Measurements from ENCODE around the gene CRIM1.

The CRIM1 gene

DNA sequence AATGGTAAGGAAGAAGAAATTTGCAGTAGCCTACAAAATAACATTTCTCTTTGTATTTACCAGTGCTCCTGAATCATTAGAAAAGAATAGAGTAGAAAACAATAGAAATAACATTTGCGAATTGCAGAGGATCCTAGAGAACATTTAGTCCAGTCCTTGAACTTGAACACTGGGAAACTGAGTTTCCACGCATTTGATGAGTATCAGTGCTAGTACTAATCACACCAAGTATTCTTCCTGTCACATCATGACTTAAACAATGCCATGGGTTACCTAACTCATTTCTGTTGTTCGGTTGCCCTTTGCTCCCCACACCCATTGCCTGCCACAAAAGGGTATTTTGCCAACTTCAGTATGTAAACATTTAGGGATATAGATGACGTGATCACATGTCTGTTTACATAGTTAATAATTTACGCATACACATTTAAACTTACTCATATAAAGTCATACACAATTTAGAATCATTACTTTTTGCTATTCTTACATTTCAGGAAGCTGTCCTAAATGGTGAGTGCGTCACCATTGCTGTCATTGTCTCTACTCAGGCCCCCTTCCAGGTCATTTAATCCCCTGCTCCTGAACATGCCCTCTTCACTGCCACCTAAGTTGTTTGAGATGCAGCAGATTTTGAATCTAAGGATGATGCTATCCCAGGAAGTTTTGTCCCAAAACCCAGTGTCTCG lies 42.3 kb downstream of the CRIM1 start:
- DNase-seq = no peak

DNA sequence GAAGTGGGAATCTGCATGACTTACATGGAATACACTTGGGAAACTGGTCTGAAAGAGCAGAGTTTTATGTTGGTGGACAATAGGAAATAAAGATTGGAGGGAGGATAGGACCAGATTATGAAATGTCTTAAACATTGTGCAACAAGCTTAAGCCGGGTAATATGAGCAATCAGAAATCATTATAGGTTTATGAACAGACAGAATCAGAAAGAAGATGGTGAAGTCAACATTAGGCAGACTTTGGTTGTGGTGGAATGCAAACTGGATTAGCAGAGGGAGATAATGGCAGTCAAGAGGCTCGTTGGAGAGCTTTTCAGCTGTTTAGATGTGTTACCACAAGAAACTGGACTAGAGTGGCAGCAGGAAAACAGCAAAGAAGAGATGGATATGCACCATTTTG lies 43.5 kb downstream of the CRIM1 start:
- DNase-seq = no peak

DNA sequence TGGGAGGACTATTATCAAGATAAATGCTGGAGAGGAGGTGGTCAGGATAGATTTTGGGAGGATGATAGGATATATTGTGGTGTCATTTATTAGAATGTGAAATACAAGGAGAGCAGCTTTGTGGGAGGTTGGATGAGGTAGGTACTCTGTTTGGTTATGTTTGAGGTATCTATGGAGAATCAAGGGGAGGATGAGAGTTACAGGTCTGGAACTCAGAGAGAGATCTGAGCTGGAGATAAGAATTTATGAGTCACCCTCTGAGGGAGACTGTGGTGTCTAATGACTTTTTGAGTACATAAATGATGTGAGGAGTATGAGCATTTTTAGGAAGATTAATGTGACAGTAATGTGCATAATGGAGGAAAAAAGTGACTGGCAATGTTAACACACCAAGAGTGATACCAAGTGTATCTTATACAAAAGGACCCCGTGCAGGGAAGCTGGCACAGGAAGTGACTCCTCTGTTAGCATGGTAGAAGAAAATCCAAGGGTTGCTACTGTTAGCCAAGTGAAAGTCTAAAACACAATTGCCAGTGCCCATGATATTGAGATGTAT lies 48.2 kb downstream of the CRIM1 start:
- no peak for DNase-seq

DNA sequence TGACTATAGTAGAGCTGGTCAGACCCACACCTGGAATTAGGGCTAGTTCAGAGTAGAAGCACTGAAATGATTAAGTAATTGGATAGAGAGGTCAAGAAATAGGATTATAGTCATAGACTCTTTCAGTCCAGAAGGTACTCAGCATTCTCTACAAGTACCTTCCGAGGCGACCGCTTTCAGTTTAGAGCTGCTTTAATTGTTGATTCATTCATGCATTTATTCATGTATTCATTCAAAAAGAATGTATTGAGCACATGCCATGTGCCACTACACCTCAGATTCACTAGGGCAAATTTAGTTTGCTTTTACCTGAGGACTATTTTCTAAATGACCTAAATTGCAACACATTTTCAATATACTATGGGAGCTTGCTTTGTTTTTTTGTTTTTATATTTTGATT lies 48.7 kb downstream of the CRIM1 start:
- no peak for DNase-seq

DNA sequence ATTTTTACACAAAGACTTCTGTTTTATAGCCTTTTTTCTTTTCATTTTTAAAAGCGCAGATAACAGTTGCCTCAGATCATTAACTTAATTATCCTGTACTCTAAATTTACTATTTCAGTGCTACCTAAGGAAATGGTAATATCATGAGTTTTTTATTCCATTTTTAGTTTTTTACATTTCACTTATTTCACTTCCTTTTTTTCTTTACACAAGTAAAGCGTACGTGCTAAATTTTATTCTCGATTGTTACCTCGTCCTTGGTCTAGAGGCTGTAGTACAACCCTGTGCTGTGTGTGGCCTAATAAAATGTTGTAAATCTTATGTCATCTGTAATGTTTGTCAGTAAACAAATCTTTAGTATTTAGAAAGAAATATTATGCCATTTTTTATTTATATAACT lies 49.2 kb downstream of the CRIM1 start:
- DNase-seq = no peak

DNA sequence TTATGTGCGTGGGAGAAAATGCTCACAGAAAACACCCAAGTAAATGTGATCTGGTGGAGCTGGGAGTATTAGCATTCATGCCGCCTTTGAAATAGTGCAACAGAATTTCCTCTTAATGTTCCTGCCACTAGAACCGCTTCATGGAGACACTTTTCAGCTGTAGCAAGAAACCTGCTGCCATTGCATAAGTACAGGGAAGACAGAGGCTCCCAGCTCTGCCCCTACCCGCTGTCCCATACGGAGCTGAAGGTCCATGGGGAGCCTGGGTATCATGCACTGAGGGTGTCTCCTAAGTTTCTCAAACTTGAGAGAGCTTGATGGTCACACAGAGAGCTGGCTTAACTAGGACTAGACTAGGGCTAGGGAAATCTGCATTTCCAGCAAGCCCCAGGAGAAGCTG lies 49.6 kb downstream of the CRIM1 start:
- no peak for DNase-seq

DNA sequence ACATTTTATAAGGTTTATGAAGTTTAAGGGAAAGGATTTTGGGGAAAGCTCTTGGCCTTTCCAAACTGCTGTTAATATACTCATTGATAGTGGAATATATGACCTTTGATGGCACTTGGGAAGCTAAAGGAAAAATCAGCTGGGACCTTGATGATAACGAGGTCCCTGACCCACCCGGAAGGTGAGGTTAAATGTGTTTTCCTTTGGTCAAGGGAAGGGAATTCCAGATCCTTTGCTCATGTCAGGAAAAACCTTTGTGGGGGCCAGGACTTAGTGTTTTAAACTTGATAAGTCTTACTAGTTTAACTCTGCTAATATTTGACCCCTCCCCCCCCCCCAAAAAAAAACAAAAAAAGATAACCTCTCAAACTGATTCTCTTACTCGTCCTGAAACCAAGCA lies 50.7 kb downstream of the CRIM1 start:
- DNase-seq = no peak

DNA sequence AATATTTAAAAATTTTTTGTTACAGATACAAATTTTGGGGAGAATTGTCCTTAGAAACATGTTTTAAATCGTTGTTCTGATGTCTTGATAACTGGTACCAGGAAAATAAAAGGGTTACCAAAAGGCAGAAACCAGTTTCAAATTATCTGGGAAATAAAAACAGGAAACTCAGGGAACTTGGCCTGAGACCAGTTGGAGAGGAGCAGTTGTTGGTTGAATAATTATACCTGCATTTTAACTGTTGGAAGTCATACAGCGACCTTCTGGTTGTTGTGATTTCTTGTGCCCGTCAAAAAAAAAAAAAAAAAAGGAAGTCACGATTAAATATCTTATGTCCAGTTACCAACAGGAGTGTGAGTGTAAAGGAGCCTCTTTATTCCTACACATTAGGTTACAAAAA lies 51.8 kb downstream of the CRIM1 start:
- no peak for DNase-seq

DNA sequence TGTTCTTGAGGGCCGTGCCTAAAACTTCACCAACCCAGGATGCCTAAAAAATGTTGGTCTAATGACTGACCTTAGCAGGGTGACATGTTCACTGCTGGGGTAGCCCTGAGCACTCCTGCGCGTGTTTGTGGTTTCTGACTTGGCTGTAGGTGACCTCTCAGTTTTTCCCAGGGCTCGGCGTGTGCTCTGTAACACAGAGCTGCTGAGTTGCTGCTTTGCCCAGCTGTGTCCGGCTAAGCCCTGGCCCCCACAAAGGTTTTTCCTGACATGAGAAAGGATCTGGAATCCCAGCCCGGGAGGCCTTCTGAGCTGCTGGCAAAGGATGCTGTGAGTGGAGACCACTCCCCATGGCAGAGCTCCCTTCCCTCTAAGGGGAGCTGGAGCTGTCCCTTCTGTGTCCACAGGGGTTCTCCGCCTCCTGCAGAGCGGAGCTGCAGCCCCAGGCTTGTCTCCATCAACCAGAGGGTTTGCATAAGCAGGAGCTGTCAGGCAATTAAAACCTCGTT lies 52.7 kb downstream of the CRIM1 start:
- DNase-seq = no peak

DNA sequence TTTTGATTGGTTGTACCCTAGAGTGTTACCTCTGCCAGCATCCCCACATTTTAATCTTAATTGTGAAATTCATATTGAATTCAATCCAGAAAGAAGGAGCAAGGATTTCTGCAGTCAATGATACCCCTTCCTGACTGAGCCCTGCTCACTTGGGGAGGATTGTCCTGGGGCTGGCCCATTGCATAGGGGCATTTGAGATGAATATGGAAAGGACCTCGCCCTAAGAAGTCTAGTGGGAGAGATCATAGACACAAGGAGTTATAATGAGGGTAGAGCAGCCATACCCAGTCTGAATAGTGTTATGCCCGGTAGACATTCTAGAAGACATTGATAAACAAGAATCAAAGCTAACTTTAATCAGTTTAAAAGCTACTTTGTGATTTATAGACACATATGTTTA lies 53.8 kb downstream of the CRIM1 start:
- no peak for DNase-seq

DNA sequence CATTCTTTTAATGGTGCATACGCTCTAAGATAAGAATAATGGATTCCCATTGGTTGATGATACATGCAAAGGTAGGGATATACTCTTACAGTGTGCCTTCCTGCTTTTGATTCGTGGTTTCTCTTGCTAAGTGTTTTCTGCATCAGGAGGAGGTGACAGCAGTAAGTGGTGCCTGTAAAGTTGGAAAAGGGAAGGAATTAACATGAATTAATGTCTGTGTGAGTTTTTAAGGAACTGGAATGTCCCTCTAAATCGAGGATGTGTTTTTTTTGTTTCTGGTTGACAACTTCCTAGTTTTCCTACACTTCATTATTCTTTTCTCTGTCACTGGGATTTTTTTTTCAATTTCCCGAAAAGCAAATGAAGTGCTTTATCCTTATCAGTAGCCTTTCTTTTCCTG lies 54.4 kb downstream of the CRIM1 start:
- no peak for DNase-seq

DNA sequence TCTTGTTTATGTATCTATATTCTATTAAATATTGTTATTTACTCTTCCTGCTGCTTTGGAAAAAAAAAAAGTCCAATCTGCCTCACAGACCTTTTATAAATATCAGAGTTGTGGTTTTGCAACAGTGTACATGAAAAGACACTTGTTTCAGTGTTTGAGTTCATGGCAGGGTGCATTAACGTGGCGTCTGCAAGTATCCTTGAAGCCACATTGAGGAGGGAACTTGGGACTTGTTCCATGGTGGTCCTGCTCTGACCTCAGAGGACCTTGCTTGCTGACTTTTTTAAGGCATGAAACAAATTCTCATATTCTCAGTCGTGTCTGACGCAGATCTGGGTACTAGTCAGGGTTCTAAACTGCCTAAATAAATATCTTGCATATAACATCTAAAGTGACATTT lies 55.1 kb downstream of the CRIM1 start:
- DNase-seq = no peak

DNA sequence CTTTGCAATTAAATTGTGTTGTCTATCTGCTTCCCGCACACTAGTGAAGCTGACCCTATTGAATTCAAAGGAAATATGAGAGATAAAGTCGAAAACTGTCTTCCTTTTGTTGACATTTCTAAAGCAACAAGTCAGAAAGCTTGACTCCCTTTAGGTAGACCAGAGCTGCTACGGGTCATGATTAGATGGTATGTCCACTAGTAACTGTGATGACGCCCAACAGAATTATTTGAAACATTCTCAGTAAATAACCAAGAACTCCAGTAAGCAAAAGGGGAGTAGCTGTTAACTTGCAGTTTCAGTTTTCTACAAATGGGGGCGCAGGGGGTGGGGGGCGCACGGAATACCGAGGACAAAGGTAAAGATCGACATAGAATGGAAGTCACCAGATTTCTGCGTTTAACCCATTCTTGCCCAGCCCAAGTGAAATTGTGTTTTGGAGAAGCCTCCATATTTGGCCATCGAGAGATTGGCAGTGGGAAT lies 56.4 kb downstream of the CRIM1 start:
- DNase-seq = no peak

DNA sequence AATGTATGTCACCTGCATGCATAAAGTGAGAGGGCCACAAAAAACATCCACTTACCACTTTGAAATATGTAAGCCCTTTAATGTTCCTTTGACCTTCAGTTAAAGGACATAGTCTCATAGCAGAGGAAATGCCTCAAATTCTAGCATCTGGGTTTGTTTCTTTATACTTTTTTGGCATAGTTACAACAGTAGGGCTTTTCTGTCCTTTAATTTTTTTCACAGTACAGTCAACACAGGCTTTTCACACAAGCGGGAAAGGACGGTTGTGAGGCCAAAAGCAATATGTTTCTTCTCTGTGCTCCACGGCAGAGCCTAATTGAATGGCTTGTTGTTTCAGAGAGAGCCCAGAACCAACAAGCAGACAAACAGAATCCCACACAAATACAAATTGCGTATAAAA lies 57.6 kb downstream of the CRIM1 start:
- DNase-seq = no peak

DNA sequence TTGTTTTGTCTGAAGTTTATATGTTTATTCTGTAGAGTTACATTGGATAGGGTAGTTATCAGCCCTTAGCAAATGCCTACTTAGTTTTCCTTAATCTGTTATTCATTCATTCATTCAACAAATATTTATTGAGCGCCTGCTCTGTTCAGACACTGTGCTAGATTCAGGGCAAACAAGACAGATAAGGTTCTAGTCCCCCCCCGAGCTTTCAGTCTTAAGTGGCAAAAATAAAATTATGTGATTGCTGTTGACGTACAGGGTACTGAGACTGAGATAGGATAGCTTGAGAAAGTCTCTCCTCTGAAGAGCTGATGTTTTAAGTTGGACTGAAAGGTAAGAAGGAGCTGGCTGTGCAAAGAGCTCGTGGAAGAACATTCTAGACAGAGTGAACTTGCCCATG lies 58.7 kb downstream of the CRIM1 start:
- no peak for DNase-seq

DNA sequence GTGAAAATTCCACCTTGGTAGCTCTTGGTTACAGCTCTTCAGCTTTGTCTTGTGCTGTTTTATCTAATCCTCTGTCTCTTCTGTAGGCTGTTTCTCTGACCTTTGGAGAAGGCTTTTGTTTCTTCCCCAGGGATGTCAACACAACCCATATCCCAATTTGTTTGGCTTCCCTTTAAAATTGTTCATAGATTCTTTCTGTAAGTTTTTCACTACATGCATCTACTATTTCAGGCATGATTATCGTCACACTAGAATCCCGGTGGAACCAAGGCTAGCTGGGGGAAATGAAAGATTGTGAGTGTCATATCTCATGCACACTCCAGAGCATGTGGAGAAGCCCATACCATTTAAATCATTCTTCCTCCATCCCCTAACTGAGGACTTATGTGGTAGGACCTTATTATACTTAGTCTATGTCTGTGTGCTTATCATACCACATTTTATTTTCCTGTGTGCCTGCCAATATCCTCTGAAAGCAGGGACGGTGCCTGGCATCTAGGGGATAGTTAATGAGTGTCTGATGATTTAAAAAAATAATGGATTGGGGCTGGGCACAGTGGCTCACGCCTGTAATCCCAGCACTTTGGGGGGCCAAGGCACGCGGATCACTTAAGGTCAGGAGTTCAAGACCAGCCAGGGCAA lies 59.9 kb downstream of the CRIM1 start:
- no peak for DNase-seq

DNA sequence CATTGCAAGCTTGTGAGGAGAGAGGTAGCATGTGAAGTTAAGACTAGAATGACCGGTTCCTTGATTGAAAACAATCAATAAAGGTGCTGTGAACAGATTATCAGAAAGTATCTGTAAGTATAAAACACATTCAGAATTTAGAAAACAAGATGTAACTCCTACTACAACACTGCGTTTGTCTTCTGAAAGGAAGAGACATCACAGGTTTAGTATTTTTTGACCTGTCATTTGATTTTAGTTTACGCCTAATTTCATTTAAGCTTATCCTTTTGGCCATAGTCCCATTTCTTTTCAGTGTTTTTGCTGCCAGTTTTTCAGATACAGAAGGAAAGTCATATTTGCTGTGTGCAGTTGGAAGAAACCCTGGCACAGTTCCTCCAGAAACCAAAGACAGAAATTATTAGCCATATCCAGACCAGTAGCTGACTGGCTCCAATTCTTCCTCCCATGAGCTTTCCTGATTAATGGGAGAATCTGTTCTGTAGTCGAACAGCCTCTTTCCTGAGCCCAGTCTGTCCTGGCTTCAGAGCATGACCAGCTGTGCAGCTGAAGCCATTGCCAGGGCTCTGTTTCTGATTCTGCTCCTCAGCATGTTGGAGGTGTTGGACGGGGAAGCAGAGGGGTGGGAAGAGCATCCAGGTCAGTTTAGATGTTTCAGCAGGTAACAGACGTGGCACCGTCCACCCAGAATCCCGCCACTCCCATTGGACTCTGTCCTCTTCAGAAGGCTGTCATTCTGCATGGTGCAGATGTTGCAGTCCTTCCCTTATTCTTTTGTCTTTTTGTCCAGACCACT lies 61.0 kb downstream of the CRIM1 start:
- no peak for DNase-seq

DNA sequence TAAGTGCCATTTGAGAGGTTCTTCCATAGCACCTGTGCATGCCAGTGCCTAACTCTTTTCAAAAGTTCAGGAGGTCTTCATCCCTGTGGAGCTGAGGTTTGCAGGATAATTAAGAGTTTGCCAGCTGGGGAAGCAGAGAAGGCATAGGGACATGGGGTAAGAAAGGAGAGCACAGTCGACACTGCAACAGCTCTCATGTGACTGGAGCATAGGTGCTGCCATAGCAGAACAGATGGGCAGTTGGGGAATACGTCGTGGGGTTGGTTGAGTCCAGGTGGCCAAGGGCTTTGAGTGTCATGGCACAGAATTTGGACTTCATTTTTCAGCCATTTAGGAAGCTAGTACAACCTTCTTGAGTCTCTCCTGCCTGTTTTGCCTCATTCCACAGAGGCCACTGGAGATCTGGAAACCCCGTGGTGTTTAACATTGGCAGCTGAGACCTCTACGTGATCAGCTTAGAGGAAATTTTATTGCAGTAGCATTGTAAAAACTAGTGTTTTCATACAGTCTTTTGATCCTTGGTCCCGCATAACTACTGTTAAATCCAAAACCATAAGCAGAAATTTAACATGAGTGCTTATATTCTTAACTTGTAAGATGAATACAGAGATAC lies 65.1 kb downstream of the CRIM1 start:
- no peak for DNase-seq

DNA sequence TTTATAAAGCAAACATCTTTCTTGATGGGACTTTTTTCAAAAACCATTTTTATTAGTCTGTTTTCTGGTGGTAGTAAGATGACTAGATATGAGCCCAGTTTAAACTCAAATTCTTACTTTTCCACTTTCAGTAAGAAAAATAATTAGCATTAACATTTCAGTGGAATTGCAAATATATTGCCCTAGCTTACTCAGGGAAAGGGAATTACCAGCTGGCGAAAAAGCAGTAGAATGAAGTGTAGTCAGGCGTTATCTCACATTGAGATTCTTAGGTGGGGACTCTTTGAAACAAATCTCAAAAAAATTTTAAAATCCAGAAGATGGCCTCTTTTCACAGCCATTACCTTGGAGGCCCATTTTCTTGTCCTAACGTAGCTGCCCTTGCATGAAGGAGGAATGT lies 65.8 kb downstream of the CRIM1 start:
- no peak for DNase-seq

DNA sequence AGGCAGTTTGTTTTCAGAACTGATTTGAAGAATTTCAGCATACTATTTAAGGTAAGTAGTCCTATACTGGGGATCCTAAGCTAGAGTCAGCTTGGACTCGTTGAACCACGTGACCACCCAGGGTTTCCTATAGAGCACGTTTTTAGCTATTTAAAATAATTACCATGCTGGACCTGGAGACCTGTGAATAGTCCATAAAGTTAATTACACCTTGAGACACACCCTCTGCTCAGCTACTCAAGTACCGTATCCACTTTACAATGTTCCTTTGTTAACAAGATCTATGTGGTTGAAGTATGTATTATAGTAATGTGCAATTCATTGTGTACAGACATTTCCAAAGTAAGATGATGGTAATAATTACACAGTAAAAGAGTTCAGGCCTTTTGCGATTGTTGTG lies 67.6 kb downstream of the CRIM1 start:
- DNase-seq = no peak

DNA sequence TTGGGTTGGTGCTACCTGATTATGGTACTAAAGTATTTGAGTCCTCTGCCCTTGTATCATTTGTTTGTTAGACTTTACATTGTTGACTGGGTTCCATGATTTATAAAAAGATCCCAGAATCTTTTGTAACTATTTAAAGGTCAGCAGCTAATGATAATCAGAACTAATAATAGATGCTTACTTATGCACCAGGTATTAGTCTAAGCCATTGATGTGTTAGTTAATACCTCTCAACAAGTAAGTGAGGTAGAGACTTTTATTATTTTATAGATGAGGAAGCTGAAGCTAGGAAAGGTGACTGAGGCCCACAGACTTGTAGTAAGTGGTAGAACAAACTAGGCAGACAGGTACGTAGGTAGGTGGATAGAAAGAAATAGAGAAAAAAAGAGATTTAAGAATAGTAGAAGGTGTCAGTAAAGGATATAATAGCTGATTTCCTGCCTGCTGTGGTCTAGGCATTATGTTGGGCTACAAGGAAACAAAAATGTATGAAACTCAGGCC lies 68.1 kb downstream of the CRIM1 start:
- no peak for DNase-seq

DNA sequence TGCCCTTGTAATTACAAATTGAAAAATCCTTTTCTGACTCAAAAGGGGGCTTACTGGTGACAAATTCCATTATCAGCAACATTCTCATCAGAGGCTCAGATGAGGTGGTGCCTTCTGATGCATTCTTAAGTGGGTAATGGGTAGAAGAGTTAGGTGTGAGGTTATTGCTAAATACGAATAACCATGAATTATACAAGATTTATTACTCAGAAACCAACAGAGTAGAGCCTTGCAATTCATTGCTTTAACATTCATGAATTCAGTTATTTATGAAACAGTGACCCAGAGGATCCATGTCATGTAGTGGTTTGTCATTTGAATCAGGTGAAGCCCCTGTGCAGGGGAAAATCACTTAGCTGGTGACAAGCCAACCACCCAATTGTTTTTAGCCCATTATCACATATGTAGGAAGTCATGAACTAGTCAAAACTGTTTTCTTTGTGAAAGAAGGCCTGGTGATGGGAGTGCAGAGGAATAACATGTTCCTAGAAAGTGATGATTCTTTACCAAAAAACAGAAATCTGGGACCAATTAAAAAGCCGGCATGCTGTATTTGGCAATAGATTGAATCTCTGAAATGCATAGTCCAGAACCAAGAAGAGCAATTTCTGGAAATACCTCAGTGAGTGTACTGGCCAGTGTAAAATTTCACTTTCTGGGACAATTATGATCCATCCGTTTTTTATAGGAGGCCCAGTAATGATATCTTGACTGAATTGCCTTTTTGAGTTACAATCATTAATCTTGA lies 70.2 kb downstream of the CRIM1 start:
- no peak for DNase-seq
